Colon (tissue), 2 donors: ENCODE data around the gene FSD2.
"Not testable (repeated sequence)": the region's sequence is repeated elsewhere in the genome, so short reads cannot be mapped to it uniquely, and the experiment has no call there.

ENCODE experiments used
- FAIRE-seq: peaks from 2 replicates; lab custom pipeline; 2012; peaks lifted over from hg19 to GRCh38; lab: Jason Lieb, UNC
- donor health status: control.
- donor health status: control.

The FSD2 gene

DNA sequence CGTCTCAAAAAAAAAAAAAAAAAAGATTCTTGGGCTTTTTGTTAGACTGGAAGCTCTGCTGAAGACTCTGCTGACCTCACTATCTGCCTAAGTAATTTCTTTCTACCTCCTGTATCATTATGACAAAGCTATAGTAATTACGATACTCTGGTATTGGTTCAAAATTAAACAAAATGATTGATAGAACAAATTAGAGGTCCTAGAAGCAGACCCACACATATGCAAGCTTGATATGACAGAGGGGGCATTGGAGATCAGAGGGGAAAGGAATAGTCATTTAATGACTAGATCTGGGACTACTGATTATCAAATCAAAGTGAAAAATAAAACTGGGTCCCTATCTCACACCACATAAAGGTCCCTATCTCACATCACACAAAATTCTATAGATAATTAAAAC is 74.3 kb downstream of the FSD2 start:
- FAIRE-seq, result no peak

DNA sequence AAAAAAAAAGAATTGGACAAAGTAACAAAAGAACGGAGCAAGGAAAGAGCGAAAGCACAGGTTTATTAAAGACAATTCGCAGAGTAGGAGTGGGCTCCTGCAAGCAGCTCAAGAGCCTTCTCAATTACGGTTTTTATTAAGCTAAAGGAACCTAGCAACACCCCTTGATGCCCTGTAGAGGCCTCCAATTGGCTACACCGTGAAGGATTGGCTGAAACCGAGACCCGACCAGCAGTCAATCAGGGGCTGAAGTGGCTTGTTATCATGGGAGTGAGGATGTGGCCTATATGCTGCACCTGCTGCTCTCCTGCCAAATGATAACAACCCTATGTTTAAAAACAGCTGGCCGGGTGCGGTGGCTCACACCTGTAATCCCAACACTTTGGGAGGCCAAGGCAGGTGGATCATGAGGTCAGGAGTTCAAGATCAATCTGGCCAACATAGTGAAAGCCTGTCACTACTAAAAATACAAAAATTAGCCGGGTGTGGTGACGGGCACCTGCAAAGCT is 75.8 kb downstream of the FSD2 start:
- FAIRE-seq, result no peak

DNA sequence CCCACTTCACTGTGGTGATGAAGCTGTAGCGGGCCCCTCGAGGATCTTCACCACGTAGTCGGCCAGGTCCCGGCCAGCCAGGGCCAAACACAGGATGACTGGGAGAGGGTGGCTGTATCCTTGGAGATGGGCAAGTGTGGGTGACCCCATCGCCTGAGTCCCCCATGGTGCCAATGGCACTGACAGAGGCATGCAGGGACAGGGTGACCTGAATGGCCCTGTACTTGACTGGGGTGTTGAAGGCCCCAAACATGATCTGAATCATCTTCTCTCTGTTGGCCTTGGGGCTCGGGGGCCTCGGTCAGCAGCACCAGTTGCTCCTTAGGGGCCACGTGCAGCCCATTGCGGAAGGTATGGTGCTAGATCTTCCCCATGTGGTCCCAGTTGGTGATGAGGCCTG is 79.1 kb downstream of the FSD2 start:
- FAIRE-seq, result no peak

DNA sequence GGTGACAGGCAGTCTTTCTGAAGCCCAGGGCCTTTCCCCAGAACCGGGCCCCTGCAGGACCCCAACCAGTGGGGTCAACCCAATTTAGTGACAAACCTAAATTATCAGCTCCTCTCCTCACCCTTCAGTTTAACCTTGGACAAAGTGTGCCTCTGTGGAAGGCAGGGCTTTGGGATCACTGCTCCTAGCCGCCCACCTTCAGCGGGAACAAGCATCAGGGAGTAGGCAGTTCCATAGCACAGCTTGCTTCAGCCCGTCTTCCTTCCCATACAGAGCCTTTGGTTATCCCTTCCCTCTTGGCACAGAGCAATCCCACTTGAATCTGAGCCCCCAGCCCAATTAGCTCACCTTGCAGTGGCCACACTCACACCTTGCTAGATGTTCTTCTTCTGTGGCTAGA is 90.9 kb downstream of the FSD2 start:
- no peak for FAIRE-seq

DNA sequence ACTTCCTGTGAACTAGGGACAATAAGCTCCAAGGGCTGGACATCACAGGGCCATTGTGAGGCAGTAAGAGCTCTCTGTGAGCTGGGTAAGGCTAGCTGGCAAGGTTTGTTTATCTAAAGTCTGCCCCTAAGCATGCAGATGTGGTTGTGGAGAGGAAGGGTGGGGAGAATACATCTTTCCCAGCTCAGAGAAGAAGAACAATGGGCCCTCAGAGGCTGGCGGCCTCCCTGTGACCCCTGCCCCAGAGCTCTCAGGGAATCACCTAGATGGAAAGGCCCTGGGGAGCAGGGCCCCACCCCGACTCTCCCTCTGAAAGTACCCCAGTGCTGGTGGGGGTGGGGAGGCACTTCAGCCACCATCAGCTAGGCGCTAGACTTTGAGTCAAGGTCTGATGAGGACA is 91.9 kb downstream of the FSD2 start:
- FAIRE-seq, result no peak

DNA sequence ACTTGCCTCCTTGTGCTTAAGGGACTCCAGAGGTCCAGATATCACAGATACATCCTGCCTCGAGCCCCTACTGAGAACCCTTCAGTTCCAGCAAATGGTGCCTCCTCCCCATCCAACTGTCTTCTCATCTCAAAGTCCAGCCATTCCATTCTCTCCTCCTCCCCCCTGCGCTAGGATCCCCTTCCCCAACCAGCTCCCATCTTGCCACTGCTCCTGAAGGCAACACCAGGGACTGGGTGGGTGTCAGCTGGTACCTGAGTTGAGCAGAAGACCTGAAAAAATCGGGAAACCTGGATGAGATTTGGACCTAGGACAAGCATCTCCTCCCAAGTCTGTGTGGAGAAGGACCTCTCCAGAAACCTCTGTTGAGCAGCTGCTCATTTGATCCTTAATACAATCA is 93.8 kb downstream of the FSD2 start:
- FAIRE-seq, result no peak

DNA sequence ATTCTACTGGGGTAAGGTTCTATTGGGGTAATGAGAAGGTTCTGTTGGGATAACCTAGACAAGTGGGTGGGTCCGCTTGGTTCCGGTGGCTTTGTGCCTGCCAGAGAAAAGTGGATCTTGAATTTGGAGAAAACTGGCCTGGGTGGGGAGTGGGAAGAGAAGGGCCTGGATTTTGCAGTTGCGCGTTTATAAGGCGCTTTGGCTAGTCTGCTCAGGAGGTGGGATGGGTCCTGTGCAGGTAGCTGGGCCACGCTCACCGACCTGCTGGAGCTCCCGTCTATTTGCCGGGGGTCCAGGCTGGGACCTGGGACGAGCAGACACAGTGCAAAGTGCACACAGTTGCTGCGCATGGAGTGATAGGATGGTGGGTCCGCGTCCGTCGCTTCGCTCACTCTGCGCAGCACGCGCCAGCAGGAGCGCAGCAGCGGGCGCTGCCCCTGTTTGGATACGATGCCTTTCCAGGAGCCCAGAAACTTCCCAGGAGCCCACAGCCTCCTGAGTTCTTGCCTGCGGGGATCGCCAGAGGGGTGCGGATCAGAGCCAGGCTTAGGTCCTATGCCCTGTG is 94.9 kb downstream of the FSD2 start:
- FAIRE-seq, result no peak

DNA sequence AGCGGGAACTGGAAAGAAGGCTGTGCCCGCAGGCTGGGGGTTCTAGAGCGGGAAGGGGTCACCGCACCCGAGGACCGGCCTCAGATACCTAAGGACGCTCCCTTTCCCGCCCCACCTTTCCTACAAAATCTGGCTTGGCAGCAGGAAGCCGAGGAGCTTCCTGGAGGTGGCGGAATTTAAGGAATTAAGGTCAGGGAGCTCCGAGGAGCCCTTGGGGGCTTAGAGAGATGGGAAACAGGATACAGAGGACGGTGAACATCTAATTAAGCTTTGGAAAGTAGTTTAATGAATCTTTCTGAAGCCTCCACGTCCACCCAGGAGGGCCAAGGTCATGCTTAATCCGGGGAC is 95.7 kb downstream of the FSD2 start:
- FAIRE-seq, result no peak

DNA sequence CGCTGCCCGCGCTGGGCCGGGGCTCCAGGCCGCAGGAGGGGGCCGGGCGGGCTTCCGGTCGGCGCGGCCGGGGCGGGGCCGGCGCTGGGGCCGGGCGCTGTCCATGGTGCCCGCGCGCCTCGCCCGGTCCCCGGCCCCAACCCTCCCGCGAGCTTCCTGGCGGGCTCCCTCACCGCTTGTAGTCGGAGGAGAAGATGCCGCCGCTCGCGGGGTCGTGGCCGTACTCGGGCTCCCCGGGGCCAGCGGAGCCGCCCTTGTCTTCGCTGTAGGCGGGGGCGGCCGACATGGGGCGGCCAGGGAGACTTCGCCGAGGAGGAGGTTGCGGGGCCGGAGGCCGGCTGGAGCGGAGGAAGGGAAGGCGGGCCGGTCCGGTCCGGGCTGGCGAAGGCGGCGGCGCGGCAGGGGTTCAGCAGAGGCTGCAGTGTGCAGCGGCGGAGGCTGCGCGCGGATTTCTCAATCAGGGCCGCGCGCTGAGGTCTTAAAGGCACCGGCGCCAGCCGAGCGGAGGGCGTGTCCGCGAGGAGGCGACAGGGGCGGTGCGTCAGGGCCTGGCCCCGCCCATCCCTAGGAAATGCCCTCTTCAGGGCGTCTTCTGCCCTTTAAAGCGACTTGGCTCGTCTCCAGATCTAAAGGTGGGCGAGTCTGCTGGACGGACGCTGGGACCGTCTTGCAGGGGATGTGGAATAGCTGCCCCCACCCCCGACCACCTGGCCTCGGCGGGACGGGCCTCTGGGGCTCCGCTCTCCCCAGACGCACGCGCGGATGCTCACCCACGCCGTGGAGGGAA is 96.3 kb downstream of the FSD2 start, which contains the start of gene AP3B2:
Gene AP3B2 (minus strand): TSS at position 455 of the 787 bp plus-strand sequence. CDS start 169 bp downstream, at position 286.
- no peak for FAIRE-seq

DNA sequence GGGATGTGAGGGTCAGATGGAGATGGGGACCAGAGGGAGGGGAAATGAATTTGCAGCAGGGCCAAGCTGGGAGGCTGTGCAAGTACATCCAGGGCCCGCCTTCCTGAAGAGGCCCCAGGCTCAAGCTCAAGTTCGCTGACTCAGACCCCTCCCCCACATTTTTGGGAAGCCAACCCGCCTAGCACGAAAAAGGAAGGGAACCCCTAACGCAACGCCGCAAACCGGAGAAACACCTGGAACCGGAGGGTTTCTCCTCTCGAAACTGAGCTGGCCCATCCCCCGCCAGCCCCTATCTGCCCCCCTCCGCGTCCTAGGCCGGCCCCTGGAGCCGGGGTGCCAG is 96.8 kb downstream of the FSD2 start:
- FAIRE-seq, result no peak

DNA sequence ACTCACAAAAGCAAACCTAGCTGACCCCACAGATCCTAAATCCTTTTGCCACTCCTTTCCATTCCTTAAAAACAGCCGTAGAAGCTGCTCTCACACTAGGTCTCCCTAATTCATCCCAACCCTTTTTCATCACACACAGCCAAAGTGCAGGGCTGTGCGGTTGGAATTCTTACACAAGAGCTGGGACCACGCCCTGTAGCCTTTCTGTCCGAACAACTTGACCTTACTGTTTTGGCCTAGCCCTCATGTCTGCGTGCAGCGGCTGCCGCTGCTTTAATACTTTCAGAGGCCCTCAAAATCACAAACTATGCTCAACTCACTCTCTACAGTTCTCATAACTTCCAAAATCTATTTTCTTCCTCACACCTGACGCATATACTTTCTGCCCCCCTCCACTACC is 100.0 kb downstream of the FSD2 start:
- not testable (repeated sequence) for FAIRE-seq
